Astrocyte (in vitro differentiated cells and primary cell): ENCODE results near the gene DYNLRB1. TPM values are rescaled to one million over a fixed set of nuclear protein-coding genes. Genes with fewer than 3 reads are reported as not detected.

ENCODE experiments used
- DNase-seq: peaks from one replicate; pipeline ENCODE4 v3.0.0-alpha.2; 2010; ENCODE audit warnings: low read depth
- FAIRE-seq: peaks from 2 replicates; lab custom pipeline; 2011; peaks lifted over from hg19 to GRCh38; lab: Jason Lieb, UNC
- H2AFZ ChIP-seq: 2 replicates; pipeline ENCODE4 v1.6.0; 2012; ENCODE audit warnings: low read depth, low read length, inconsistent platforms
- H3K27ac ChIP-seq: 2 replicates; pipeline ENCODE4 v1.5.1; 2011; ENCODE audit warnings: low read depth, low read length, inconsistent platforms
- H3K27me3 ChIP-seq: 2 replicates; pipeline ENCODE4 v1.6.0; 2011; ENCODE audit warnings: low read length, inconsistent platforms; ENCODE audit not compliant: insufficient read depth
- H3K36me3 ChIP-seq: 2 replicates; pipeline ENCODE4 v1.5.1; 2011; ENCODE audit warnings: low read length, inconsistent platforms; ENCODE audit not compliant: insufficient read depth
- H3K4me1 ChIP-seq: 2 replicates; pipeline ENCODE4 v1.5.1; 2011; ENCODE audit warnings: low read length, inconsistent platforms; ENCODE audit not compliant: insufficient read depth
- H3K4me2 ChIP-seq: 2 replicates; pipeline ENCODE4 v1.6.0; 2012; ENCODE audit warnings: low read length, inconsistent platforms
- H3K4me3 ChIP-seq: 2 replicates; pipeline ENCODE4 v1.5.1; 2011; ENCODE audit warnings: low read depth, mild to moderate bottlenecking, low read length, inconsistent platforms; ENCODE audit not compliant: insufficient read depth
- H3K79me2 ChIP-seq: 2 replicates; pipeline ENCODE4 v1.6.0; 2012; ENCODE audit warnings: mild to moderate bottlenecking, low read length, inconsistent platforms; ENCODE audit not compliant: insufficient read depth
- H3K9ac ChIP-seq: 2 replicates; pipeline ENCODE4 v1.6.0; 2012; ENCODE audit warnings: mild to moderate bottlenecking, low read length, inconsistent platforms
- H3K9me3 ChIP-seq: 2 replicates; pipeline ENCODE4 v1.5.1; 2012; ENCODE audit warnings: low read depth, mild to moderate bottlenecking, low read length, inconsistent platforms; ENCODE audit not compliant: insufficient read depth
- H4K20me1 ChIP-seq: 2 replicates; pipeline ENCODE4 v1.6.0; 2012; ENCODE audit warnings: low read length, inconsistent platforms; ENCODE audit not compliant: insufficient read depth
- H3K27ac Mint-ChIP-seq: one replicate; pipeline ENCODE4 v1.8.0; 2021; ENCODE audit warnings: mild to moderate bottlenecking, mixed read lengths; ENCODE audit not compliant: unreplicated experiment
- H3K27me3 Mint-ChIP-seq: one replicate; pipeline ENCODE4 v1.8.0; 2021; ENCODE audit warnings: low read depth, mixed read lengths; ENCODE audit not compliant: unreplicated experiment
- H3K36me3 Mint-ChIP-seq: one replicate; pipeline ENCODE4 v1.8.0; 2021; ENCODE audit warnings: low read depth, mixed read lengths; ENCODE audit not compliant: unreplicated experiment
- H3K4me1 Mint-ChIP-seq: one replicate; pipeline ENCODE4 v1.8.0; 2021; ENCODE audit warnings: low read depth, mixed read lengths; ENCODE audit not compliant: unreplicated experiment
- H3K4me3 Mint-ChIP-seq: one replicate; pipeline ENCODE4 v1.8.0; 2021; ENCODE audit warnings: mild to moderate bottlenecking, moderate library complexity, mixed read lengths; ENCODE audit not compliant: unreplicated experiment
- H3K9me3 Mint-ChIP-seq: one replicate; pipeline ENCODE4 v1.8.0; 2021; ENCODE audit warnings: mild to moderate bottlenecking, mixed read lengths; ENCODE audit not compliant: unreplicated experiment
- EZH2 ChIP-seq: IDR thresholded peaks from 2 replicates; pipeline ENCODE4 v1.6.1; 2012; ENCODE audit warnings: mild to moderate bottlenecking, low read length, inconsistent platforms; ENCODE audit not compliant: insufficient read depth
- total RNA-seq: library from RNA; stranded (reverse); gene quantifications from 2 replicates; pipeline ENCODE4 v1.2.1, GENCODE V29; 2021
- TF ChIP-seq, protein P1 (sequence below): IDR thresholded peaks from 2 replicates; pipeline ENCODE4 v1.5.1; 2011; ENCODE audit warnings: low read depth, mild to moderate bottlenecking, inconsistent platforms, low read length, moderate library complexity; ENCODE audit not compliant: insufficient read depth

The DYNLRB1 gene
- total RNA-seq, 1 donor from 2014 or later: 118 TPM

DNA sequence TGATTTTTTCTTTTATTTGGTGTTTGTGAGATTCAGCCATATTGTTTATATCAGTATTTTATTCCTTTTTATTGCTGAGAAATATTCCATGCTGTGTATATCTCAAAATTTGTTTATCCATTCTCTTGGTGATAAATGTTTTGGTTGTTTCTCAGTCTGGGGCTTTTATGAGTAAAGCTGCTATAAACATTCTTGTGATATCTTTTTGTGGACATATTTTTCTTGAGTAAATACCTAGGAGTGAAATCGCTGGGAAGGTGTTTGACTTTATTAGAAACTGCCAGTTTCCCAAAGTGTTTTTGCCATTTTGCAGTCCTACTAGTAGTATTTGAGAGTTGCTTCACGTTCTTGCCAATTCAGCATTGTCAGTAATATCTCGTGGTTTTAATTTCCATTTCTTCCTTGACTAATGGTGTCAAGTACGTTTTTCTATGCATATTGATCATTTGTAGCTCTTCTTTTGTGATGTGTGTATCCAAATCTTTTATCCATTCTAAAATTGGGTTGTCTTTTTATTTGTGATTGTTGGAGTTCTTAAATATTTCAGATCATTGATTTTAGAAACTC, 31.1 kb upstream of the DYNLRB1 start:
- H3K27me3 Mint-ChIP-seq: no peaks in the 10 kb centered on the region
- H4K20me1 ChIP-seq: peaks cover 21% of the 10 kb centered on the region
- H3K9me3 Mint-ChIP-seq: peaks cover 8% of the 10 kb centered on the region
- no peak overlapping the region for H3K4me3 Mint-ChIP-seq
- H3K27ac ChIP-seq: no peak overlapping the region
- no peaks in the 10 kb centered on the region for H3K79me2 ChIP-seq
- H3K9me3 ChIP-seq: no peaks in the 10 kb centered on the region
- no peak overlapping the region for H3K4me2 ChIP-seq
- no peak overlapping the region for H3K4me3 ChIP-seq
- H3K4me1 ChIP-seq: no peaks in the 10 kb centered on the region
- H3K9ac ChIP-seq: no peak overlapping the region
- no peaks in the 10 kb centered on the region for H3K27me3 ChIP-seq
- H3K4me1 Mint-ChIP-seq: no peaks in the 10 kb centered on the region
- H2AFZ ChIP-seq: no peak overlapping the region
- FAIRE-seq (no peak), DNase-seq (no peak)
- peaks cover 62% of the 10 kb centered on the region for H3K36me3 ChIP-seq
- no peak for TF ChIP-seq EZH2
- TF ChIP-seq, protein P1, sequence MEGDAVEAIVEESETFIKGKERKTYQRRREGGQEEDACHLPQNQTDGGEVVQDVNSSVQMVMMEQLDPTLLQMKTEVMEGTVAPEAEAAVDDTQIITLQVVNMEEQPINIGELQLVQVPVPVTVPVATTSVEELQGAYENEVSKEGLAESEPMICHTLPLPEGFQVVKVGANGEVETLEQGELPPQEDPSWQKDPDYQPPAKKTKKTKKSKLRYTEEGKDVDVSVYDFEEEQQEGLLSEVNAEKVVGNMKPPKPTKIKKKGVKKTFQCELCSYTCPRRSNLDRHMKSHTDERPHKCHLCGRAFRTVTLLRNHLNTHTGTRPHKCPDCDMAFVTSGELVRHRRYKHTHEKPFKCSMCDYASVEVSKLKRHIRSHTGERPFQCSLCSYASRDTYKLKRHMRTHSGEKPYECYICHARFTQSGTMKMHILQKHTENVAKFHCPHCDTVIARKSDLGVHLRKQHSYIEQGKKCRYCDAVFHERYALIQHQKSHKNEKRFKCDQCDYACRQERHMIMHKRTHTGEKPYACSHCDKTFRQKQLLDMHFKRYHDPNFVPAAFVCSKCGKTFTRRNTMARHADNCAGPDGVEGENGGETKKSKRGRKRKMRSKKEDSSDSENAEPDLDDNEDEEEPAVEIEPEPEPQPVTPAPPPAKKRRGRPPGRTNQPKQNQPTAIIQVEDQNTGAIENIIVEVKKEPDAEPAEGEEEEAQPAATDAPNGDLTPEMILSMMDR: no peak
- no peak overlapping the region for H3K27ac Mint-ChIP-seq
- H3K36me3 Mint-ChIP-seq: peaks cover 40% of the 10 kb centered on the region

DNA sequence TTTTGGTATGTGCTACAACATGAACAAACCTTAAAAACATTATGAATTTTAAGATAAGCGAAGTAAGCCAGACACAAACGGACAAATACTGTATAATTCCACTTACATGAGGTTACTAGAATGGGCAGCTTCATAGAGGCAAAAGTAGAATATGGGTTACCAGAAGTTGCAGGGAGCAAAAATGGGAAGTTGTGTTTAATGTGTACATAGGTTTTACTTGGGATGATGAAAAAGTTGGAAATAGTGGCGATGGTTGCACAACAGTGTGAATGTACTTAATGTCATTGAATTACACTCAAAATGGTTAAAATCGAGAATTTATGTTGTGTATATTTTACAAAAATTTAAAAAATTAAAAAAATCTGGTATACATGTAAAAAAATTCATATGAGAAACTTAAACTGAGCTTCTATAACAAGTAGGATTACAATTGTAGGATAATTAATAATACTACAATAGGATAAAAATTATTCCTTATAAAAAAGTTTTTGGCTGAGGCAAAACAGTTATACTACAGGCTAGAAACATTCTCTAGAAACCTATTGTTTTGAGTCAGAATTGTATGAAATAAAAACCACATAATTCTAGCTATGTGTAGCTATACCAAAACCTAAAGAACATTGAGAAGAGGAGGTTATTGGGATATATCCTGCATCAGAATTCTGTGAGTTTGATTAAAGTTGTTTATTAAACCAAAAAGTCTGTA, 24.8 kb upstream of the DYNLRB1 start:
- H3K9me3 Mint-ChIP-seq: no peaks in the 10 kb centered on the region
- Histone ChIP-seq H3K9me3 (no peaks in the 10 kb centered on the region), H3K9ac (no peak overlapping the region), H3K79me2 (peaks cover 6% of the 10 kb centered on the region), H3K4me3 (no peak overlapping the region), H2AFZ (no peak overlapping the region), H3K4me1 (no peaks in the 10 kb centered on the region), H3K27ac (no peak overlapping the region), H3K4me2 (no peak overlapping the region), H3K36me3 (peaks cover 63% of the 10 kb centered on the region), H4K20me1 (peaks cover 40% of the 10 kb centered on the region), H3K27me3 (no peaks in the 10 kb centered on the region)
- FAIRE-seq: no peak
- peaks cover 11% of the 10 kb centered on the region for H3K4me1 Mint-ChIP-seq
- H3K36me3 Mint-ChIP-seq: peaks cover 17% of the 10 kb centered on the region
- H3K27me3 Mint-ChIP-seq: no peaks in the 10 kb centered on the region
- no peak overlapping the region for H3K27ac Mint-ChIP-seq
- no peak for DNase-seq
- no peak overlapping the region for H3K4me3 Mint-ChIP-seq
- TF ChIP-seq EZH2: no peak
- TF ChIP-seq, protein P1: no peak
